GM12891 (cell line): ENCODE measurements around the gene IQGAP2.

Experiments
- PAX5 ChIP-seq: IDR thresholded peaks from 2 replicates; pipeline ENCODE4 v1.6.1; 2011; ENCODE audit warnings: low read length, moderate library complexity, mild to moderate bottlenecking; ENCODE audit not compliant: insufficient read depth, severe bottlenecking
- POLR2A ChIP-seq: IDR thresholded peaks from 2 replicates; pipeline ENCODE4 v1.6.1; 2011; ENCODE audit warnings: low read depth, low read length, control low read depth
- POLR2AphosphoS5 ChIP-seq: IDR thresholded peaks from 2 replicates; pipeline ENCODE4 v1.6.1; 2011; ENCODE audit warnings: low read depth, low read length, control low read depth
- POU2F2 ChIP-seq: IDR thresholded peaks from 2 replicates; pipeline ENCODE4 v1.6.1; 2011; ENCODE audit warnings: low read depth, mild to moderate bottlenecking, control low read depth, low read length, moderate library complexity
- SPI1 ChIP-seq: IDR thresholded peaks from 2 replicates; pipeline ENCODE4 v1.6.1; 2011; ENCODE audit warnings: low read depth, low read length, control low read depth
- TAF1 ChIP-seq: IDR thresholded peaks from 2 replicates; pipeline ENCODE4 v1.6.1; 2011; ENCODE audit warnings: low read depth, low read length, control low read depth

DNA sequence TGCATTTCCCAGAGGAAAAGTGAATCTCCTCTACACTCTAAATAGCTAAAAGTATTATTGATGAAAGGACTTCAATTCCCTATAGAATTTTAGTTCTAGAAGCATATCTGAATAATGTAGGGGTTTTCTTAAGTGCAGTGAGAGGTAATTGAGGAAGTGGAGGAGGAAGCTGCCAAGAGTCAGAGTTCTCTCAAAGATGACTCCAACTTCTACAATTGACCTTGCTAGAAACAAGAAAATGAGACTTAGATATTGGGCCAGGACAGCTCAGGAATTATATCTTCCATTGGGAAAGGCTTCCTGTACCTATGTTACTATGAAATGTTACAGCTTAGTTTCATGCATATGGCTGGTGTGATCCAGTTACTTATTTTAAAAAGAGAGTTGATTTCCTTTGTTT, 302.5 kb downstream of the IQGAP2 start:
- TF ChIP-seq TAF1 (no peak), POLR2AphosphoS5 (no peak), POLR2A (no peak), SPI1 (peak; percentile 88), PAX5 (no peak), POU2F2 (no peak)
